ENCODE results near the gene ACTR6. TPM values are rescaled to one million over a fixed set of nuclear protein-coding genes. Genes with fewer than 3 reads are reported as not detected.
"Not testable (repeated sequence)": the region's sequence is repeated elsewhere in the genome, so short reads cannot be mapped to it uniquely, and the experiment has no call there.

Gene ACTR6
- total and polyA plus RNA-seq, 11 donors = 8.9 to 29.5 (median 21.9) TPM

- no peak overlapping the region for H3K4me3 ChIP-seq
- H3K27ac ChIP-seq = peak overlapping the region in 2 of 12 donors; percentile 5 to 19
- intact Hi-C loops (cut with DNase I) = no loop called here
- H3K9me3 ChIP-seq = peaks cover 0 to 11% (median 0%) of the 10 kb centered on the region in 12 donors
- DNase-seq (no peak), ATAC-seq (no peak)
- TF ChIP-seq CTCF (IDR thresholded peaks at IDR 0.05) (no peak), POLR2A (IDR thresholded peaks at IDR 0.05) (no peak)
- H3K4me1 ChIP-seq = peaks cover 0 to 7% (median 0%) of the 10 kb centered on the region in 12 donors
- no peaks in the 10 kb centered on the region for H3K27me3 ChIP-seq
- WGBS, 4 donors = 70 to 86% (median 81%) methylated on average over 5 to 7 of the region's 7 CpGs
- H3K36me3 ChIP-seq = no peaks in the 10 kb centered on the region
Measured at GRCh38 chr12:100170313-100170858, 30.2 kb upstream of the ACTR6 start.

GRCh38 chr12:100171248-100171647, 29.4 kb upstream of the ACTR6 start:
- DNase-seq = no peak

GRCh38 chr12:100173111-100173510, 27.5 kb upstream of the ACTR6 start:
- DNase-seq (no peak), ATAC-seq (no peak)
- Histone ChIP-seq H3K27ac (no peak overlapping the region), H3K27me3 (no peaks in the 10 kb centered on the region), H3K9me3 (peaks cover 0 to 11% (median 0%) of the 10 kb centered on the region in 12 donors), H3K36me3 (no peaks in the 10 kb centered on the region), H3K4me1 (peaks cover 0 to 7% (median 0%) of the 10 kb centered on the region in 12 donors), H3K4me3 (no peak overlapping the region)
- no peak for TF ChIP-seq CTCF (IDR thresholded peaks at IDR 0.05)
- TF ChIP-seq POLR2A (IDR thresholded peaks at IDR 0.05) = no peak
- WGBS, 4 donors = 90 to 97% (median 93%) methylated on average over 6 of the region's 6 CpGs
- intact Hi-C loops (cut with DNase I) = no loop called here

More at GRCh38 chr12:100171248-100171647, 29.4 kb upstream of the ACTR6 start:
- Histone ChIP-seq H3K9me3 (peaks cover 0 to 11% (median 0%) of the 10 kb centered on the region in 12 donors), H3K27me3 (no peaks in the 10 kb centered on the region), H3K36me3 (no peaks in the 10 kb centered on the region), H3K27ac (peak overlapping the region in 3 of 12 donors; percentile 5 to 38 (median 19)), H3K4me3 (no peak overlapping the region), H3K4me1 (peaks cover 0 to 7% (median 0%) of the 10 kb centered on the region in 12 donors)
- ATAC-seq = no peak
- TF ChIP-seq POLR2A (IDR thresholded peaks at IDR 0.05) (no peak), CTCF (IDR thresholded peaks at IDR 0.05) (no peak)
- intact Hi-C loops (cut with DNase I) = no loop called here

GRCh38 chr12:100174495-100174894, 26.1 kb upstream of the ACTR6 start:
- DNase-seq (no peak), ATAC-seq (no peak)
- no peak for TF ChIP-seq POLR2A (IDR thresholded peaks at IDR 0.05)
- no peak for TF ChIP-seq CTCF (IDR thresholded peaks at IDR 0.05)
- H3K36me3 ChIP-seq = no peaks in the 10 kb centered on the region
- H3K4me3 ChIP-seq = no peak overlapping the region
- no peaks in the 10 kb centered on the region for H3K27me3 ChIP-seq
- H3K27ac ChIP-seq = no peak overlapping the region
- intact Hi-C loops (cut with DNase I) = no loop called here
- peaks cover 0 to 11% (median 0%) of the 10 kb centered on the region in 12 donors for H3K9me3 ChIP-seq
- peaks cover 0 to 7% (median 0%) of the 10 kb centered on the region in 12 donors for H3K4me1 ChIP-seq

- DNase-seq; H3K36me3 ChIP-seq; H3K27ac ChIP-seq; ATAC-seq; H3K4me1 ChIP-seq; intact Hi-C loops (cut with DNase I); H3K4me3 ChIP-seq; H3K27me3 ChIP-seq: not testable (repeated sequence)
- H3K9me3 ChIP-seq = peaks cover 0 to 11% (median 0%) of the 10 kb centered on the region in 12 donors
- WGBS, 4 donors = 93 to 96% (median 95%) methylated on average over 8 of the region's 8 CpGs
Measured at GRCh38 chr12:100176493-100176892, 24.1 kb upstream of the ACTR6 start.

All from heart left ventricle (tissue), 16 donors.